HG02610 (cell line): ENCODE measurements around the gene MCCC1.

ENCODE experiments used
- ATAC-seq: cut with Tn5 transposase; IDR thresholded peaks from one replicate; pipeline ENCODE4 v1.9.1; 2021; ENCODE audit warnings: mild to moderate bottlenecking, moderate library complexity; ENCODE audit not compliant: unreplicated experiment

MCCC1 gene

GRCh38 chr3:182989566-182989965 lies 109.7 kb downstream of the MCCC1 start:
- no peak for ATAC-seq

- ATAC-seq: no peak
These were observed 113.3 kb downstream of the MCCC1 start for GRCh38 chr3:182986021-182986420.

GRCh38 chr3:182983876-182984275 lies 115.4 kb downstream of the MCCC1 start:
- ATAC-seq: no peak

GRCh38 chr3:182981038-182981380 lies 118.3 kb downstream of the MCCC1 start:
- no peak for ATAC-seq

GRCh38 chr3:182980204-182981037 lies 118.9 kb downstream of the MCCC1 start, which contains the start of gene DCUN1D1:
DCUN1D1 (minus strand) TSS chr3:182980538; CDS start chr3:182980489, 49 bp downstream.
- ATAC-seq: peak; percentile 92

GRCh38 chr3:182979674-182980191 lies 119.6 kb downstream of the MCCC1 start:
- peak; percentile 10 for ATAC-seq

GRCh38 chr3:182979103-182979673 lies 120.1 kb downstream of the MCCC1 start:
- no peak for ATAC-seq

- no peak for ATAC-seq
These were observed 120.9 kb downstream of the MCCC1 start for GRCh38 chr3:182978387-182978786.

GRCh38 chr3:182973047-182973446 lies 126.2 kb downstream of the MCCC1 start:
- ATAC-seq: no peak

- no peak for ATAC-seq
These were observed 126.9 kb downstream of the MCCC1 start for GRCh38 chr3:182972387-182972786.

- ATAC-seq: peak; percentile 27
These were observed 127.7 kb downstream of the MCCC1 start for GRCh38 chr3:182971637-182972036.

- no peak for ATAC-seq
These were observed 128.4 kb downstream of the MCCC1 start for GRCh38 chr3:182970811-182971418.

- ATAC-seq: no peak
These were observed 129.4 kb downstream of the MCCC1 start for GRCh38 chr3:182969853-182970252.

- ATAC-seq: no peak
These were observed 130.0 kb downstream of the MCCC1 start for GRCh38 chr3:182969277-182969676.

- ATAC-seq: peak; percentile 66
These were observed 131.8 kb downstream of the MCCC1 start for GRCh38 chr3:182967218-182968204.

- no peak for ATAC-seq
These were observed 133.4 kb downstream of the MCCC1 start for GRCh38 chr3:182965861-182966366.
